HT1080 (cell line): ENCODE results near the gene PIK3R6. TPM values are rescaled to one million over a fixed set of nuclear protein-coding genes. Genes with fewer than 3 reads are reported as not detected.
A peak's percentile ranks its signal among the peaks of the same experiment; 100 is the strongest.

Experiments
- DNase-seq: peaks from one replicate; pipeline ENCODE4 v3.0.0-alpha.2; 2015; ENCODE audit warnings: low read depth
- total RNA-seq: library from RNA; depleted of rRNA; stranded (reverse); fragments of >200 nt; shearing (Covaris generic); gene quantifications from 2 replicates; pipeline ENCODE4 v1.2.3, GENCODE V29; 2014

Gene PIK3R6
- total RNA-seq, 1 experiment from 2014 or later, result not detected

- DNase-seq, result no peak
Observed at GRCh38 chr17:8798846-8799569, 68.5 kb downstream of the PIK3R6 start, which contains the start of gene MFSD6L. TSS of gene MFSD6L (minus strand) at chr17:8799365. CDS start at chr17:8799120, 245 bp downstream.

- no peak for DNase-seq
Observed at GRCh38 chr17:8798176-8798845, 69.2 kb downstream of the PIK3R6 start.

- DNase-seq, result no peak
Observed at GRCh38 chr17:8797621-8798175, 69.8 kb downstream of the PIK3R6 start.

GRCh38 chr17:8794636-8795035 lies 72.8 kb downstream of the PIK3R6 start:
- no peak for DNase-seq

DNA sequence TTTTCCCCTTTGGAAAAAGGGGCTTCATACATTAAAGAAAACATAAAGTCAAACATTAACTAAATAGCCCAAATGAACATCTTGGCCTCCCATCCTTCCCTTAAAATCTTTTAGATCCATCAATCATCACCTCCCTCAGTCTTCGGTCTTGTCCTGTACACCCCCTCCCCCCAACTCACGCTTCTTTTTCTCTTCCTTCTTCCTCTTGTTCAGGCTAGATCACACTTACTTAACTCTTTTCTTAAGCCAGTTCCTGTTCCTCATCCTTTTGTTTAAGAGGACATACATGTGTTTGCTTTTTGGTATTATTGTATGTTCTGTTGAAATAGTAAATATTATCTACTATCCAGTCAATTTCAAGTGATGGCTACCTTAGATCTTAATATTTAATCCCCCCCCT lies 73.8 kb downstream of the PIK3R6 start:
- no peak for DNase-seq

DNA sequence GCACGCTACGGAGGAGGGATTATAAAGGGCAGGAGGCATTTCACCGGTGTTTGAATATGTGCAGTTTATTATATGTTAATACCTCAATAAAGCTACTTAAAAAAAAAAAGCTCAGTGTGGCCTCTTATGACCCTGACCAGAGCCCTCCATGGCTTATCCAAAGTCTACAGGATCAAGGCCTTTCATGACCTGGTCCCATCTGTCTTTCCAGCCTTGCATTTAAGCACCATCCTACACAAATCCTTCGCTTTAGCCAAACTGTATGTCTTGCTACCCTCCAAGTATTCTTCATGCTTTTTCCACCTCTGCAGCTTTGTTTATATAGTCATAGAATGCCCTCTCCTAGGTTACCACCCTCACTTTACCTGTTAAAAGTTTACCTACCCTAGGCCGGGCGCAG lies 74.8 kb downstream of the PIK3R6 start:
- DNase-seq, result no peak

- peak; percentile 75 for DNase-seq
Observed at GRCh38 chr17:8791910-8792270, 75.6 kb downstream of the PIK3R6 start.

DNA sequence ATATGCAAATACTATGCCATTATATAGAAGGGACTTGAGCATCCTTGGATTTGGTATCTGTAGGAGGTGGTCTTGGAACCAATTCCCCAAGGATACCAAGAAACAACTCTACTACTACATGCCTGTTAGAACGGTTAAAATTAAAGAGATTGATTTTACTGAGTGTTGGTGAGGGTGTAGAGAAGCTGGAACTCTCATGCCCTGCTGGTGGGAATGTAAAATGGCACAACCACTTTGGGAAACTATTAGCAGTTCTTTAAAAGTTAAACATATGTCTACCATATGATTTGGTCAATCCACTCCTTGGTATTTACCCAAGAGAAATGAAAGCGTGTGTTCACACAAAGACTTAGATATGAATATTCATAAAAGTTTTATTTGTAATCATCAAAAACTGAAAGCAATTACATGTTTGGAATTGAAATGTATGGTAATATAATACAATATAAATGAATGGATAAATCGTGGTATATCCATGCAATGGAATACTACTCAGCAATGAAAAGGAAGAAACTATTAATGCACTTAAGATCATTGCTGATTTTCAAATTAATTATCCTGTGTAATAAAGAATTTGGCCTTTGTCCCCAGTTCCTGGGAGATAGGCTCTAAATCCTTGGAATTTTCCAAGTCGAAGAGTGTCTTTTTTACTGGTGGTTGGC lies 76.1 kb downstream of the PIK3R6 start:
- no peak for DNase-seq

- no peak for DNase-seq
Observed at GRCh38 chr17:8789743-8790142, 77.7 kb downstream of the PIK3R6 start.

DNA sequence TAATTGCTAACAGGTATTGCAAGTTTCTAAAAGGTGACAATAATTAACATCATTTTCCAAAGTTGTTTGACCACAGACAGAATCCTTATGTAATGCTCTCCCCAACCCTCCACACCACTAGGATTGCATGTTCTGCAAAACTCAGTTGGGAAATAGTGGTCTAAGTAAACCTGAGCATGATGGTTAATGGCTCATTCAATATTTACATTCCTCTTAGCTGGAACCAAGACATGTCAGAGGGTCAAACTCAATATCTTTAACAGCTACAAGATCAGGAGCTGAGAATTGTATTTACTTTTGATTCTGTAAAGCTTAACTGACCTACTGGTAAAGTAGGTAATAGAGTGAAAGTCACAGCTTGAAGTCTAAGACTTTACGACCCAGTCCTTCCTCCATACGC lies 78.5 kb downstream of the PIK3R6 start:
- no peak for DNase-seq

GRCh38 chr17:8785547-8786413 lies 81.7 kb downstream of the PIK3R6 start:
- DNase-seq, result peak; percentile 44

GRCh38 chr17:8782176-8782575 lies 85.3 kb downstream of the PIK3R6 start:
- no peak for DNase-seq

GRCh38 chr17:8781776-8782175 lies 85.7 kb downstream of the PIK3R6 start:
- no peak for DNase-seq

- no peak for DNase-seq
Observed at GRCh38 chr17:8776881-8777280, 90.6 kb downstream of the PIK3R6 start.

GRCh38 chr17:8776248-8776647 lies 91.2 kb downstream of the PIK3R6 start:
- DNase-seq, result no peak

- DNase-seq, result no peak
Observed at GRCh38 chr17:8766731-8767130, 100.7 kb downstream of the PIK3R6 start.

- DNase-seq, result no peak
Observed at GRCh38 chr17:8762012-8762411, 105.5 kb downstream of the PIK3R6 start.

GRCh38 chr17:8758137-8758596 lies 109.3 kb downstream of the PIK3R6 start, which contains the start of gene SPDYE4:
TSS of gene SPDYE4 (minus strand) at chr17:8758546. CDS start at chr17:8758382, 164 bp downstream.
- no peak for DNase-seq

DNA sequence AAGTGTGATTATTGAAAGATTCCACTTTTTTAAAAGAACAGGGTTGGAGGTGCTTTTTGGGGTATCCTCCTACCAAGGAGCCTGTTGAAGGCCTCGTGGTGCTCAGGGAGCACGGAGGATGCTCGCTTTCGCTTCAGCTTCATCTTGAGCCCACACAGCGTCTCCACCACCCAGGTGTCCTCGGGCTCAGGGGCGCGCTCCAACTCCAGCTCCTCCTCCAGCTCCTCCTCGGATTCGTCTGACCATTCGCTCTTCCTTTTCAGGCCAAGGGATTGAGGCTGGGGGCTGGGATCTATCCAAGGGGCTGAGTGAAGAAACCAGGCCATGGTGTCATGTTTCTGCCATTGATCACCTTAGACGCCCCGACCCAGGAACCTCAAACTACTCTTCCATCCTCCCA lies 110.3 kb downstream of the PIK3R6 start:
- DNase-seq, result no peak

GRCh38 chr17:8755590-8756255 lies 111.8 kb downstream of the PIK3R6 start:
- DNase-seq, result no peak
